K562 (cell line): ENCODE data around the gene ERGIC3. TPM values are rescaled to one million over a fixed set of nuclear protein-coding genes. Genes with fewer than 3 reads are reported as not detected.

Experiments used
- polyA plus RNA-seq, 8 experiments: library from polyadenylated mRNA; depleted of rRNA in 4 of 8; stranded (reverse) in 5 of 8; unstranded in 3 of 8; fragments of >200 nt; fragmentation: Nextera tagmentation in 2 of 8; fragmentation: Illumina TruSeq in 1 of 8; extraction: Ambion mirVana in 2 of 8; extraction: Trizol in 1 of 8; gene quantifications; 2 replicates each; pipeline versions ENCODE4 v1.2.1 to v1.2.3, GENCODE V29; 2011 to 2014; ENCODE audit warnings: inconsistent platforms in 1 of 8, missing spikeins in 1 of 8
- small RNA-seq: library from RNA; depleted of rRNA; stranded (forward); fragments of <200 nt; gene quantifications from one replicate; pipeline ENCODE3, GENCODE V24; 2014
- total RNA-seq, 7 experiments: library from RNA; depleted of rRNA in 6 of 7; stranded (reverse); fragments of >200 nt in 6 of 7; fragmentation: Illumina TruSeq in 2 of 7; extraction: Trizol in 2 of 7; gene quantifications; 2 replicates each; pipeline versions ENCODE4 v1.2.1 to v1.2.3, GENCODE V29; 2011 to 2021; ENCODE audit warnings: low replicate concordance in 1 of 7

The ERGIC3 gene
- total and polyA plus RNA-seq, 9 of the 15 experiments (the other 6 are each of a cell fraction or from before 2014, with no cell fraction given): 121 to 278 (median 184) TPM

Small RNA genes within 50 kb of the gene (small RNA-seq; reads per million reads assigned to genes)
- not detected for gene RPL37P1

Other genes starting within 250 kb of the ERGIC3 start
Only the 7 nearest of the 12 such genes appear.
- gene UQCC1, start 130.1 kb upstream of the ERGIC3 start, total RNA-seq (2014; rRNA removed): 33.8 and 50.9 TPM in 2 replicates
- 37.3 and 37.4 TPM in 2 replicates for gene UQCC1, start 130.1 kb upstream of the ERGIC3 start, total RNA-seq (2014; rRNA removed; fragmentation: Illumina TruSeq; extraction: Trizol)
- 37.7 and 38.9 TPM in 2 replicates for gene UQCC1, start 130.1 kb upstream of the ERGIC3 start, total RNA-seq (2015; rRNA removed; fragmentation: Illumina TruSeq; extraction: Trizol)
- gene UQCC1, start 130.1 kb upstream of the ERGIC3 start, total RNA-seq (2021): 50.0 and 58.5 TPM in 2 replicates
- gene UQCC1, start 130.1 kb upstream of the ERGIC3 start, polyA plus RNA-seq (2011; rRNA removed): 59.9 and 72.3 TPM in 2 replicates
- gene UQCC1, start 130.1 kb upstream of the ERGIC3 start, polyA plus RNA-seq (2014; fragmentation: Illumina TruSeq; extraction: Trizol): 58.1 and 68.6 TPM in 2 replicates
- gene UQCC1, start 130.1 kb upstream of the ERGIC3 start, polyA plus RNA-seq (2014; fragmentation: Nextera tagmentation; extraction: Ambion mirVana): 10 to 100 TPM; 31.9 to 67.9 TPM
- gene UQCC1, start 130.1 kb upstream of the ERGIC3 start, polyA plus RNA-seq (2014; rRNA removed): 58.9 and 72.2 TPM in 2 replicates
- gene GDF5, start 103.8 kb upstream of the ERGIC3 start, total RNA-seq (2014; rRNA removed): not detected in 2 replicates
- not detected in 2 replicates for gene GDF5, start 103.8 kb upstream of the ERGIC3 start, total RNA-seq (2014; rRNA removed; fragmentation: Illumina TruSeq; extraction: Trizol)
- gene GDF5, start 103.8 kb upstream of the ERGIC3 start, total RNA-seq (2015; rRNA removed; fragmentation: Illumina TruSeq; extraction: Trizol): not detected in 2 replicates
- gene GDF5, start 103.8 kb upstream of the ERGIC3 start, total RNA-seq (2021): not detected in 2 replicates
- gene GDF5, start 103.8 kb upstream of the ERGIC3 start, polyA plus RNA-seq (2011; rRNA removed): not detected in 2 replicates
- not detected in 2 replicates for gene GDF5, start 103.8 kb upstream of the ERGIC3 start, polyA plus RNA-seq (2014; fragmentation: Illumina TruSeq; extraction: Trizol)
- under 1 TPM in 1 of 2 experiments, not detected in 1; 0.01 TPM for gene GDF5, start 103.8 kb upstream of the ERGIC3 start, polyA plus RNA-seq (2014; fragmentation: Nextera tagmentation; extraction: Ambion mirVana)
- not detected in 2 replicates for gene GDF5, start 103.8 kb upstream of the ERGIC3 start, polyA plus RNA-seq (2014; rRNA removed)
- gene CEP250, start 86.5 kb upstream of the ERGIC3 start, total RNA-seq (2014; rRNA removed): 20.6 and 31.4 TPM in 2 replicates
- 20.5 and 21.5 TPM in 2 replicates for gene CEP250, start 86.5 kb upstream of the ERGIC3 start, total RNA-seq (2014; rRNA removed; fragmentation: Illumina TruSeq; extraction: Trizol)
- 25.9 and 27.3 TPM in 2 replicates for gene CEP250, start 86.5 kb upstream of the ERGIC3 start, total RNA-seq (2015; rRNA removed; fragmentation: Illumina TruSeq; extraction: Trizol)
- 35.7 and 41.9 TPM in 2 replicates for gene CEP250, start 86.5 kb upstream of the ERGIC3 start, total RNA-seq (2021)
- gene CEP250, start 86.5 kb upstream of the ERGIC3 start, polyA plus RNA-seq (2011; rRNA removed): 10.1 and 12.1 TPM in 2 replicates
- 16.9 and 17.2 TPM in 2 replicates for gene CEP250, start 86.5 kb upstream of the ERGIC3 start, polyA plus RNA-seq (2014; fragmentation: Illumina TruSeq; extraction: Trizol)
- gene CEP250, start 86.5 kb upstream of the ERGIC3 start, polyA plus RNA-seq (2014; fragmentation: Nextera tagmentation; extraction: Ambion mirVana): 1 to 10 TPM; 2.5 to 2.6 TPM
- gene CEP250, start 86.5 kb upstream of the ERGIC3 start, polyA plus RNA-seq (2014; rRNA removed): 20.0 and 21.2 TPM in 2 replicates
- not detected in 2 replicates for gene C20orf173, start 12.4 kb upstream of the ERGIC3 start, total RNA-seq (2014; rRNA removed)
- not detected in 2 replicates for gene C20orf173, start 12.4 kb upstream of the ERGIC3 start, total RNA-seq (2014; rRNA removed; fragmentation: Illumina TruSeq; extraction: Trizol)
- gene C20orf173, start 12.4 kb upstream of the ERGIC3 start, total RNA-seq (2015; rRNA removed; fragmentation: Illumina TruSeq; extraction: Trizol): not detected in 2 replicates
- gene C20orf173, start 12.4 kb upstream of the ERGIC3 start, total RNA-seq (2021): not detected in 2 replicates
- not detected in 2 replicates for gene C20orf173, start 12.4 kb upstream of the ERGIC3 start, polyA plus RNA-seq (2011; rRNA removed)
- not detected in 2 replicates for gene C20orf173, start 12.4 kb upstream of the ERGIC3 start, polyA plus RNA-seq (2014; fragmentation: Illumina TruSeq; extraction: Trizol)
- gene C20orf173, start 12.4 kb upstream of the ERGIC3 start, polyA plus RNA-seq (2014; fragmentation: Nextera tagmentation; extraction: Ambion mirVana): not detected
- not detected in 2 replicates for gene C20orf173, start 12.4 kb upstream of the ERGIC3 start, polyA plus RNA-seq (2014; rRNA removed)
- gene SPAG4, start 73.8 kb downstream of the ERGIC3 start, total RNA-seq (2014; rRNA removed): 5.3 and 6.4 TPM in 2 replicates
- gene SPAG4, start 73.8 kb downstream of the ERGIC3 start, total RNA-seq (2014; rRNA removed; fragmentation: Illumina TruSeq; extraction: Trizol): 2.0 and 2.8 TPM in 2 replicates
- gene SPAG4, start 73.8 kb downstream of the ERGIC3 start, total RNA-seq (2015; rRNA removed; fragmentation: Illumina TruSeq; extraction: Trizol): 1.5 and 3.4 TPM in 2 replicates
- 7.2 and 9.6 TPM in 2 replicates for gene SPAG4, start 73.8 kb downstream of the ERGIC3 start, total RNA-seq (2021)
- gene SPAG4, start 73.8 kb downstream of the ERGIC3 start, polyA plus RNA-seq (2011; rRNA removed): 11.4 and 12.2 TPM in 2 replicates
- 3.0 and 3.6 TPM in 2 replicates for gene SPAG4, start 73.8 kb downstream of the ERGIC3 start, polyA plus RNA-seq (2014; fragmentation: Illumina TruSeq; extraction: Trizol)
- 1 to 10 TPM; 1.6 to 4.6 TPM for gene SPAG4, start 73.8 kb downstream of the ERGIC3 start, polyA plus RNA-seq (2014; fragmentation: Nextera tagmentation; extraction: Ambion mirVana)
- gene SPAG4, start 73.8 kb downstream of the ERGIC3 start, polyA plus RNA-seq (2014; rRNA removed): 6.8 and 8.4 TPM in 2 replicates
- 54.4 and 83.8 TPM in 2 replicates for gene CPNE1, start 122.8 kb downstream of the ERGIC3 start, total RNA-seq (2014; rRNA removed)
- 39.7 and 42.2 TPM in 2 replicates for gene CPNE1, start 122.8 kb downstream of the ERGIC3 start, total RNA-seq (2014; rRNA removed; fragmentation: Illumina TruSeq; extraction: Trizol)
- gene CPNE1, start 122.8 kb downstream of the ERGIC3 start, total RNA-seq (2015; rRNA removed; fragmentation: Illumina TruSeq; extraction: Trizol): 41.9 and 42.1 TPM in 2 replicates
- 102 and 105 TPM in 2 replicates for gene CPNE1, start 122.8 kb downstream of the ERGIC3 start, total RNA-seq (2021)
- gene CPNE1, start 122.8 kb downstream of the ERGIC3 start, polyA plus RNA-seq (2011; rRNA removed): 72.9 and 80.0 TPM in 2 replicates
- 68.6 and 69.8 TPM in 2 replicates for gene CPNE1, start 122.8 kb downstream of the ERGIC3 start, polyA plus RNA-seq (2014; fragmentation: Illumina TruSeq; extraction: Trizol)
- 10 to 100 TPM; 45.5 to 56.0 TPM for gene CPNE1, start 122.8 kb downstream of the ERGIC3 start, polyA plus RNA-seq (2014; fragmentation: Nextera tagmentation; extraction: Ambion mirVana)
- 56.0 and 65.2 TPM in 2 replicates for gene CPNE1, start 122.8 kb downstream of the ERGIC3 start, polyA plus RNA-seq (2014; rRNA removed)
- gene RBM12, start 122.8 kb downstream of the ERGIC3 start, total RNA-seq (2014; rRNA removed): 33.9 and 40.8 TPM in 2 replicates
- gene RBM12, start 122.8 kb downstream of the ERGIC3 start, total RNA-seq (2014; rRNA removed; fragmentation: Illumina TruSeq; extraction: Trizol): 73.3 and 78.7 TPM in 2 replicates
- 76.5 and 76.8 TPM in 2 replicates for gene RBM12, start 122.8 kb downstream of the ERGIC3 start, total RNA-seq (2015; rRNA removed; fragmentation: Illumina TruSeq; extraction: Trizol)
- 120 TPM in 2 replicates for gene RBM12, start 122.8 kb downstream of the ERGIC3 start, total RNA-seq (2021)
- gene RBM12, start 122.8 kb downstream of the ERGIC3 start, polyA plus RNA-seq (2011; rRNA removed): 123 and 144 TPM in 2 replicates
- 133 and 162 TPM in 2 replicates for gene RBM12, start 122.8 kb downstream of the ERGIC3 start, polyA plus RNA-seq (2014; fragmentation: Illumina TruSeq; extraction: Trizol)
- 1 to 10 TPM; 5.0 to 10.0 TPM for gene RBM12, start 122.8 kb downstream of the ERGIC3 start, polyA plus RNA-seq (2014; fragmentation: Nextera tagmentation; extraction: Ambion mirVana)
- gene RBM12, start 122.8 kb downstream of the ERGIC3 start, polyA plus RNA-seq (2014; rRNA removed): 49.1 and 57.9 TPM in 2 replicates